ENCODE data around the gene FGD4.
"Not testable (repeated sequence)": the region's sequence is repeated elsewhere in the genome, so short reads cannot be mapped to it uniquely, and the experiment has no call there.

FGD4 gene

DNA sequence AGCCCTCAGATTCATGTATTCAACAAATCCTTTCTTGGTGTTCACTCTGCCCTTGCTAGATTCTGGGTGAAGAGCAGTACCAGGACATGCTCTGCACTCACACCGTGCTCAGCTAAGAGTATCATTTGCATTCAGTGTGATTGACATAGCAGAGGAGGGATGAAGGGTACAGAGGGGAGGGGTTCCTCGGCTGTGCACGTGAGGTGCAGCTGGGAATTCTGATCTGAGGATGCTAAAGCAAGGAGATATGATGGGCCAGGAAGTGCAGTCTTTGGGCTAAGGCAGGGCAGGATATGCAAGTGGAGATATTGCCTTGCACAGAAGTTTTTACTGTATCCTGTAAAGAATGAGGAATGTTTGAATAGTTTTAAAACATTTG lies 108.6 kb downstream of the FGD4 start:
- H3K4me3 ChIP-seq (ENCODE audit: control insufficient read depth, low read depth, low read length), result no peak overlapping the region
- no peak for DNase-seq (ENCODE audit: low read depth)
- TF ChIP-seq, protein P1, sequence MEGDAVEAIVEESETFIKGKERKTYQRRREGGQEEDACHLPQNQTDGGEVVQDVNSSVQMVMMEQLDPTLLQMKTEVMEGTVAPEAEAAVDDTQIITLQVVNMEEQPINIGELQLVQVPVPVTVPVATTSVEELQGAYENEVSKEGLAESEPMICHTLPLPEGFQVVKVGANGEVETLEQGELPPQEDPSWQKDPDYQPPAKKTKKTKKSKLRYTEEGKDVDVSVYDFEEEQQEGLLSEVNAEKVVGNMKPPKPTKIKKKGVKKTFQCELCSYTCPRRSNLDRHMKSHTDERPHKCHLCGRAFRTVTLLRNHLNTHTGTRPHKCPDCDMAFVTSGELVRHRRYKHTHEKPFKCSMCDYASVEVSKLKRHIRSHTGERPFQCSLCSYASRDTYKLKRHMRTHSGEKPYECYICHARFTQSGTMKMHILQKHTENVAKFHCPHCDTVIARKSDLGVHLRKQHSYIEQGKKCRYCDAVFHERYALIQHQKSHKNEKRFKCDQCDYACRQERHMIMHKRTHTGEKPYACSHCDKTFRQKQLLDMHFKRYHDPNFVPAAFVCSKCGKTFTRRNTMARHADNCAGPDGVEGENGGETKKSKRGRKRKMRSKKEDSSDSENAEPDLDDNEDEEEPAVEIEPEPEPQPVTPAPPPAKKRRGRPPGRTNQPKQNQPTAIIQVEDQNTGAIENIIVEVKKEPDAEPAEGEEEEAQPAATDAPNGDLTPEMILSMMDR (IDR thresholded peaks at IDR 0.05; ENCODE audit: control insufficient read depth, insufficient read depth, low read depth, low read length, missing control alignments), result no peak

DNA sequence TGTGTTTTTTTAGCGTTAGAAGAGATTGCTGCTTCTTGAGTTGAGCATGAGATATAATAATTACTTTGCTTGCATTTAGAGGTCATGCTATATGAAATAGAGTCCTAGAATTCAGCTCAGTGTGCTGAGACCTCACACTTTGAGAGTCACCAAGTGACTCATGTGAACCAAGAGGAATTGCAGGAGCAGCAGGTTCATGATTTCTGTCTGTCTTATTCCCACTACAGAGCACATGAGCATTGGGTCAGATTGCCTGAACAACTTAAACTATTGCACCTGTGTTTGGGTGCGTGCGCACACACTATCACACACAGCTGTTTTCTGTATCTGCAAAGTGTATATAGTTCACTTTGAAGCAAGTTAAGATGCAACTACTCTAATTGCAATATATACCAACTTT lies 109.3 kb downstream of the FGD4 start:
- no peak for DNase-seq (ENCODE audit: low read depth)
- no peak overlapping the region for H3K4me3 ChIP-seq (ENCODE audit: control insufficient read depth, low read depth, low read length)
- TF ChIP-seq, protein P1 (IDR thresholded peaks at IDR 0.05; ENCODE audit: control insufficient read depth, insufficient read depth, low read depth, low read length, missing control alignments), result no peak

DNA sequence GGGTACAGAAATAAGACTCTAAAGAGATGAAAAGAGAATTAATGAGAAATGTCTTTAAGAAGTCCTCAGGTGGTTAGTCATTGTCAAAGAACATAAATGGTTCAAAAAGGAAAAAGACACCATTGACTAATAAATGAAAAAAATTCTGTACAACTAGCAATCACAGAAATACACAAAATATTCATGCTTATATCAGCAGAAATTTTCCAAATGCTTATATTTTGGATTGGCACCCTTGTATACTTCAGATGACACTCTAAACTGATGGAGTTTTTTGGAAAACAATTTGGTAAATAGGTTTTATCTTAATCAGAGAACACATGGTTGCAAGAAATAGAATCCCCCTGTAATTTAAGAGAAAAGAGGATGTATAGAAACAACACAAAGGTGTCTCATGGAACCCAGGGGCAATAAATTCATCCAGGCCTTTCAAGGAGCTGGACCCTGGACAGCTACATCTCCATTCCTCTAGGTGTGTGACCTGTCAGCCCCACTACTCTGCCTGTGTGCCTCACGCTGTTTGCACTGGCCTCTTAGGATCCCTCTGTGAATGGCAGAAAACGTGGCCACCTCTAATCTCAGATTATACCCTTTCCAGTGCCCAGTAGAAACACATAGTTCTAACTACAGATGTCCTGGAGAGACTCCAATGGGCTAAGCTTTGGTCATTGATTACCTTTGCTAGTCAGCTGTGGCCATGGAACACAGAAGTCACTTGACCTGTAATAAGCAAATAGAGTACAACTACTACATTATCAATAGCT lies 110.2 kb downstream of the FGD4 start:
- H3K4me3 ChIP-seq (ENCODE audit: control insufficient read depth, low read depth, low read length), result no peak overlapping the region
- TF ChIP-seq, protein P1 (IDR thresholded peaks at IDR 0.05; ENCODE audit: control insufficient read depth, insufficient read depth, low read depth, low read length, missing control alignments), result no peak
- no peak for DNase-seq (ENCODE audit: low read depth)

DNA sequence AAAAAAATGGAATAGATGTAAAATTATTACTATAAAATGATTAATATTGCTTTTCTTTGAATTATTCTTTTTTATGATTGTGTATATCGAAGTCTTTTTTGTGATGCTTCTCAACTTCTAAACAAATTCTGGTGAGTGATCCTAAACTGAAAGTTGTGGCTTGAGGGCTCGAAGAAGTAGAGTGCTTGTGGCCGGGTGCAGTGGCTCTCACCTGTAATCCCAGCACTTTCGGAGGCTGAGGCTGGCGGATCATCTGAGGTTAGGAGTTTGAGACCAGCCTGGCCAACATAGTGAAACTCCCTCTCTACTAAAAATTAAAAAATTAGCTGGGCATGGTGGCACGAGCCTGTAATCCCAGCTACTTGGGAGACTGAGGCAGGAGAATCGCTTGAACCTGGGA lies 112.6 kb downstream of the FGD4 start:
- not testable (repeated sequence) for DNase-seq (ENCODE audit: low read depth); H3K4me3 ChIP-seq (ENCODE audit: control insufficient read depth, low read depth, low read length)

DNA sequence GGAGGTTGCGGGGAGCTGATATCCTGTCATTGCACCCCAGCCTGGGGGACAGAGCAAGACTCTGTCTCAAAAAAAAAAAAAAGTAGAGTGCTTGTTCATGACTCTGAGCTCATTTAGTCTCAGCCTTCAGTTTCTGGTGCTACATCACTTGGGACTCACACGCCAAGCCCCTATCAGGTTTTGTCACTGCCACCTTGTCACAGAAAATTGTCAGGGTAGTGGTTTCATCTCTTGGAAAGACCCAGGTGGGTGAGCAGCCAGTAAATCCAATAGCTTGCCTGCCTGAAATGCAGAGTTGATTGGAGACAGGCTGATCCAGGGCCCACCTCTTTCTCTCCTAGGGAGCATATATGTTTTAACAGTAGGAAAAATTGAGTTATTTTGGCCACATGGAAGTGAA lies 113.0 kb downstream of the FGD4 start:
- TF ChIP-seq, protein P1 (IDR thresholded peaks at IDR 0.05; ENCODE audit: control insufficient read depth, insufficient read depth, low read depth, low read length, missing control alignments), result no peak
- no peak overlapping the region for H3K4me3 ChIP-seq (ENCODE audit: control insufficient read depth, low read depth, low read length)
- no peak for DNase-seq (ENCODE audit: low read depth)

DNA sequence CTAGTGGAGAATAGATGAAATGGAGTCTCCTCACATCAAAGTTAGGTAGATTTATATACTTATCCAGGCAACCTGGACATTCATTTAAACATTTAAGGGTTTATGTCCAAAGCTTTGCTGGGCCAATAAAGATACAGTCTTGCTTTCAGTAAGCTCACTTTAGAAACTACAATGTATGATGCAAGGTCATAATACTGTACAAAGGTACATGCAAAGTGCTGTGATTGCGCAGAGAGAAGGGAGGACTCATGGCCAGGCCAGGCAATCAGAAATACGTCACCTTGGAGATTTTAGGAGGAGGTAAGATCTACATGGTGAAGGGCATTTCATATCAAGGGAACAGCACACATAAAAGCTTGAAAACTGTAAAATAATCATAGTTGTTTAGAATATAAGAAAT lies 113.6 kb downstream of the FGD4 start:
- no peak overlapping the region for H3K4me3 ChIP-seq (ENCODE audit: control insufficient read depth, low read depth, low read length)
- TF ChIP-seq, protein P1 (IDR thresholded peaks at IDR 0.05; ENCODE audit: control insufficient read depth, insufficient read depth, low read depth, low read length, missing control alignments), result no peak

DNA sequence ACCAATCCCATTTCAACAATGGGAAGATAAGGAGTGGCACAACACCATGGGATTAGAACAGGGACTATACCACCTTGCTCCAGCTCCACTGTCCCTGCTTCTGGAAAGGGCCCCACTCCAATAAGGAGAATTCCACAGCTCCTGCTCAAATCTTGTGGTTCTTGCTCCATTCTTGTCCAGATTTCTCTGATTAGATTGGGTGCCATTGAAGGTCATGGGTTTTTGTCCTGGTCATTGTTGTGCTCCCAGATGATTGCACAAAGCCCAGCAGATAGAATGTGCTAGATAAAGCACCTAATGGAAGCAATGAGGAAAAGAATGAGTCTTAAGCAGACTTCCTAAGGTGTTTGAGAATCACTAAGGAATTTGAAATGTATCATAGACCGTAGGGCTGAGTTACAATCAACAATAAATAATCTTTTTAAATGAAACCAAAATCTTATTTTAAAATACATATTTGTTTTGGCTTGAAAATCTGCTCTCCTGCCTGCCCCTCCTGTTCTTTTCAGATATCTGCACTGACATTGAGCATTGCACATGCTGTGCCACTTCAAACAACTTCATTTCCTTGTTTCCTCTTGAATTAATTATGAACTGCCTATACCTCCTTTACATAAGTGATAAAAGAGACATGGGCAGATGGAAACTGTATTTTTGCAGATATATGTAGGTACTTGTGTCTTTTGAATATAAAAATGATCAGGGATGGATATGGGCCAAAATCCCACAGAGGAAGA lies 115.9 kb downstream of the FGD4 start:
- DNase-seq (ENCODE audit: low read depth), result no peak
- TF ChIP-seq, protein P1 (IDR thresholded peaks at IDR 0.05; ENCODE audit: control insufficient read depth, insufficient read depth, low read depth, low read length, missing control alignments), result no peak
- H3K4me3 ChIP-seq (ENCODE audit: control insufficient read depth, low read depth, low read length), result no peak overlapping the region

More for the DNA sequence above, 113.6 kb downstream of the FGD4 start:
- DNase-seq (ENCODE audit: low read depth), result no peak

Data from AG09309 (cell line).